Trophoblast cell (in vitro differentiated cells and primary cell): Measurements from ENCODE around the gene TMEM220.

Source experiments
- DNase-seq, 2 donors: peaks; one replicate each; pipeline ENCODE4 v3.0.0-alpha.2; 2016
- H2AFZ ChIP-seq: 2 replicates; pipeline ENCODE4 v1.6.1; 2013; ENCODE audit warnings: low read length, moderate library complexity, mild to moderate bottlenecking; ENCODE audit not compliant: insufficient read depth, poor library complexity
- H2AK5ac ChIP-seq: 2 replicates; pipeline ENCODE4 v1.6.1; 2013; ENCODE audit warnings: mild to moderate bottlenecking, low read length
- H2BK120ac ChIP-seq: 2 replicates; pipeline ENCODE4 v1.6.1; 2013; ENCODE audit warnings: low read length, mild to moderate bottlenecking, moderate library complexity; ENCODE audit not compliant: insufficient read depth, poor library complexity
- H2BK12ac ChIP-seq: 2 replicates; pipeline ENCODE4 v1.6.1; 2013; ENCODE audit warnings: mild to moderate bottlenecking, low read length, moderate library complexity
- H2BK5ac ChIP-seq: 2 replicates; pipeline ENCODE4 v1.6.1; 2013; ENCODE audit warnings: low read length, low read depth, moderate library complexity, mild to moderate bottlenecking; ENCODE audit not compliant: poor library complexity
- H3K14ac ChIP-seq: 2 replicates; pipeline ENCODE4 v1.6.1; 2013; ENCODE audit warnings: mild to moderate bottlenecking, low read length
- H3K18ac ChIP-seq: 2 replicates; pipeline ENCODE4 v1.6.1; 2013; ENCODE audit warnings: mild to moderate bottlenecking, low read length
- H3K23ac ChIP-seq: 2 replicates; pipeline ENCODE4 v1.6.1; 2013; ENCODE audit warnings: low read length
- H3K27ac ChIP-seq: 2 replicates; pipeline ENCODE4 v1.5.1; 2013; ENCODE audit warnings: low read depth, mild to moderate bottlenecking, inconsistent platforms, low read length, moderate library complexity
- H3K27me3 ChIP-seq: 2 replicates; pipeline ENCODE4 v1.6.1; 2013; ENCODE audit warnings: inconsistent platforms, mild to moderate bottlenecking, low read length, moderate library complexity; ENCODE audit not compliant: insufficient read depth
- H3K36me3 ChIP-seq, 2 experiments: 1 replicate in 1 of 2; 2 replicates in 1 of 2; pipeline ENCODE4 v1.6.1; 2013; ENCODE audit warnings: low read length in 2 of 2, mild to moderate bottlenecking in 2 of 2, moderate library complexity in 1 of 2; ENCODE audit not compliant: insufficient read depth in 2 of 2, control insufficient read depth in 1 of 2
- H3K4ac ChIP-seq: 2 replicates; pipeline ENCODE4 v1.6.1; 2013; ENCODE audit warnings: low read depth, mild to moderate bottlenecking, low read length, moderate library complexity
- H3K4me1 ChIP-seq, 2 experiments: 1 replicate in 1 of 2; 2 replicates in 1 of 2; pipeline ENCODE4 v1.6.1; 2013; ENCODE audit warnings: low read length in 2 of 2, mild to moderate bottlenecking in 2 of 2, moderate library complexity in 1 of 2; ENCODE audit not compliant: insufficient read depth in 2 of 2, control insufficient read depth in 1 of 2
- H3K4me2 ChIP-seq: 2 replicates; pipeline ENCODE4 v1.6.1; 2013; ENCODE audit warnings: inconsistent platforms, mild to moderate bottlenecking, low read length, moderate library complexity
- H3K4me3 ChIP-seq: 2 replicates; pipeline ENCODE4 v1.5.1; 2013; ENCODE audit warnings: mild to moderate bottlenecking, low read depth, low read length, inconsistent platforms
- H3K79me1 ChIP-seq: one replicate; pipeline ENCODE4 v1.6.1; 2013; ENCODE audit warnings: low read length
- H3K79me2 ChIP-seq: 2 replicates; pipeline ENCODE4 v1.6.1; 2013; ENCODE audit warnings: low read length, mild to moderate bottlenecking; ENCODE audit not compliant: control insufficient read depth, insufficient read depth, poor library complexity
- H3K9ac ChIP-seq: 2 replicates; pipeline ENCODE4 v1.6.1; 2013; ENCODE audit warnings: mild to moderate bottlenecking, low read length
- H3K9me3 ChIP-seq: 2 replicates; pipeline ENCODE4 v1.6.1; 2013; ENCODE audit warnings: low read depth, mild to moderate bottlenecking, control low read depth, inconsistent platforms, low read length; ENCODE audit not compliant: insufficient read depth
- H4K12ac ChIP-seq: 2 replicates; pipeline ENCODE4 v1.6.1; 2013; ENCODE audit warnings: low read depth, mild to moderate bottlenecking, low read length, moderate library complexity
- H4K8ac ChIP-seq: 2 replicates; pipeline ENCODE4 v1.6.1; 2013; ENCODE audit warnings: low read depth, mild to moderate bottlenecking, low read length, moderate library complexity
- H4K91ac ChIP-seq: one replicate; pipeline ENCODE4 v1.6.1; 2013; ENCODE audit warnings: low read depth, mild to moderate bottlenecking, low read length, moderate library complexity
- WGBS: extraction: QIAGEN DNeasy Blood & Tissue Kit; methylation state at CpG from one replicate; pipeline ENCODE4 v1.1.7; 2013; ENCODE audit warnings: missing lambda C conversion rate; ENCODE audit not compliant: insufficient read length, insufficient coverage; ENCODE audit errors: extremely low coverage; 5-methylcytosine and 5-hydroxymethylcytosine counted together

The TMEM220 gene

DNA sequence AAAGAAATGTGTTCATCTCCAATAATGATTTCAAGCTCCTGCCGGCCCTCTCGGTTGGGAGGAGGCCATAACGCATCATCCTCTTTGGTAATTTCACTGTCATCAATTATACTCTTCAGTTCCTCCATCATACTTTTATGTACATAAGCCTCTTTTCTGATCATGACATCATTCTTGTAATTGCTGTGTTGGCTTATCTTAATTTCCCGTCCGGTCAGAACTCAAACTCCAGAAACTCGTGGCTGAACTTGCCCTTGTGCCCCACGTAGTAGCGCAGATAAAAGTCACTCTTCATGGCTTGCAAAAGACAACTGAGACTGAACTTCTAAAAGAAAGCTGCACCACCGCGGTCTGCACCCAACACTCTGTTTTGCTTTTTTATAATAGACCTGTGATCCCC is 13.6 kb downstream of the TMEM220 start:
- no peak overlapping the region for H2BK5ac ChIP-seq
- H2AK5ac ChIP-seq = no peak overlapping the region
- no peak overlapping the region for H3K4ac ChIP-seq
- H3K4me1 ChIP-seq = no peaks in the 10 kb centered on the region
- no peaks in the 10 kb centered on the region for H3K79me2 ChIP-seq
- H3K14ac ChIP-seq = no peak overlapping the region
- no peak overlapping the region for H4K91ac ChIP-seq
- no peaks in the 10 kb centered on the region for H3K27me3 ChIP-seq
- H3K9me3 ChIP-seq = no peaks in the 10 kb centered on the region
- H3K4me2 ChIP-seq = no peak overlapping the region
- no peak overlapping the region for H2BK120ac ChIP-seq
- no peaks in the 10 kb centered on the region for H3K79me1 ChIP-seq
- no peak overlapping the region for H3K23ac ChIP-seq
- no peak overlapping the region for H3K18ac ChIP-seq
- peaks cover 3 to 5% of the 10 kb centered on the region in 2 experiments for H3K36me3 ChIP-seq
- no peak overlapping the region for H2AFZ ChIP-seq
- H4K8ac ChIP-seq = no peak overlapping the region
- H3K4me3 ChIP-seq = no peak overlapping the region
- no peak overlapping the region for H2BK12ac ChIP-seq
- no peak overlapping the region for H3K27ac ChIP-seq
- no CpG with 5 or more reads among the region's 10 CpGs for WGBS
- no peak overlapping the region for H3K9ac ChIP-seq
- no peak overlapping the region for H4K12ac ChIP-seq
- no peak for DNase-seq

DNA sequence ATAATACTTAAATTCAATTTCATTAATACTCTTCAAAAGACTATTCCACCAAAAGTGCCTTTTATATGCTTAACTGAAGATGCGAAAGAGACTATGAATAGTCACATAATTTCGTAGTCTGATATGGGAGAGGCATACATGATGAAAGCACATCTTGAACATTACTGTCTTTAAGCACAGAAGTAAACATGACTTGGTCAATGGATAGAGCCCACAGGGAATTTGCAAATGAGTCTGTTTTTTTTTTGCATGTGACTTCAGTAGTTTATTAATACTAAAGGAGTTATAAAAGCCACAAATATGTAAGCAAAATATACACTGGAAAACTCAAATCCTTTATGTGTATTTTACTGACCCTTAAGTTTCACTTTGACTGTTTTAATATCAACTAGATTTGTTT is 16.5 kb downstream of the TMEM220 start:
- no peak overlapping the region for H3K23ac ChIP-seq
- peaks cover 8 to 9% of the 10 kb centered on the region in 2 experiments for H3K36me3 ChIP-seq
- no peaks in the 10 kb centered on the region for H3K79me1 ChIP-seq
- DNase-seq = no peak
- no peak overlapping the region for H2AK5ac ChIP-seq
- H3K14ac ChIP-seq = no peak overlapping the region
- no peak overlapping the region for H3K27ac ChIP-seq
- H4K12ac ChIP-seq = no peak overlapping the region
- no peak overlapping the region for H4K8ac ChIP-seq
- no peak overlapping the region for H2BK5ac ChIP-seq
- no peak overlapping the region for H2BK120ac ChIP-seq
- no peak overlapping the region for H2BK12ac ChIP-seq
- H3K4me1 ChIP-seq = no peaks in the 10 kb centered on the region
- no peak overlapping the region for H2AFZ ChIP-seq
- no peak overlapping the region for H3K4ac ChIP-seq
- WGBS = no CpG with 5 or more reads among the region's 2 CpGs
- no peaks in the 10 kb centered on the region for H3K79me2 ChIP-seq
- no peak overlapping the region for H3K9ac ChIP-seq
- H3K4me2 ChIP-seq = no peak overlapping the region
- H3K4me3 ChIP-seq = no peak overlapping the region
- no peaks in the 10 kb centered on the region for H3K9me3 ChIP-seq
- H3K27me3 ChIP-seq = no peaks in the 10 kb centered on the region
- H4K91ac ChIP-seq = no peak overlapping the region
- no peak overlapping the region for H3K18ac ChIP-seq

DNA sequence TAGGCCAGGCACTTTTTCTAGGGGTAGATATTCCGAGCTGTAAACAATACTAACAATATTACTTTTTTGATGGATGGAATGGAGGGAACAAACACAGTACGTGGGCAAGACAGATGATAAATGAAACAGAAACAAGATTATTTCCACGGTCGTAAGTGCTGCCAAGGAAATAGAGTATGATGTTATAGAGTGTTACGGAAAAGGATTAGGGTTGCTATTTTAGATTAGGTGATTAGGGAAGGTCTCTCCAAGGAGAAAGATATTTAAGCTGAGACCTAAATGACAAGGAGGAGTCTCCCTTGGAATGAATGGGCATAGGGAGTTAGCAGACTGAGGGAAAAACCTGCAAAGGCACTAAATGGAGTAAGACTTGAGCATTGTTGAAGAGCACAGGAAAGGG is 24.1 kb downstream of the TMEM220 start:
- Histone ChIP-seq H3K27ac (no peak overlapping the region), H4K12ac (no peak overlapping the region), H3K4ac (no peak overlapping the region), H4K8ac (no peak overlapping the region), H3K79me2 (no peaks in the 10 kb centered on the region), H3K4me1 (no peaks in the 10 kb centered on the region), H3K9me3 (no peaks in the 10 kb centered on the region), H2AFZ (no peak overlapping the region), H4K91ac (no peak overlapping the region), H3K18ac (no peak overlapping the region), H3K14ac (no peak overlapping the region), H3K79me1 (no peaks in the 10 kb centered on the region), H3K9ac (no peak overlapping the region), H3K27me3 (no peaks in the 10 kb centered on the region), H3K4me2 (no peak overlapping the region), H3K4me3 (no peak overlapping the region), H3K23ac (no peak overlapping the region), H2BK5ac (no peak overlapping the region), H2BK12ac (no peak overlapping the region), H3K36me3 (peaks cover 10 to 11% of the 10 kb centered on the region in 2 experiments), H2BK120ac (no peak overlapping the region), H2AK5ac (no peak overlapping the region)
- 100% methylated on average over 1 of the region's 5 CpGs for WGBS
- DNase-seq = no peak

DNA sequence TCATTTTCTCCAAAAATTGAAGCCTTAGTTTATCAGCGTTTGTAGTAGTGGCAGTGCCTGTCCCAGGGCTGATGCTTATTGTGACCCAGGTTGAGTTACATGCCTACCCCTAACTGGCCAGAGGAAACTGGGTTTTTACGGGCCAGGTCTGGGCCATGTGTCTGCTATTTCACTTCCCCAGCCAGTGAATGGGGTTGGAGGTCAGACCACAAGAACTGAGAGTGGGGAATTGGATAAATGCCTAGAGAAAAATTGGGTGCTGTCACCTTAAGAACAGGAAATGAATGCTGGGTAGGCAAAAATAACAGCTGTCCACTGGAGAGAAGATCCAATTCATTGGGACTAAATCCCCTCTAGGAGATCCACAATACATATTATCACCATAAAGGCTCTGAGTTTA is 27.2 kb downstream of the TMEM220 start:
- no peak overlapping the region for H3K23ac ChIP-seq
- DNase-seq = no peak
- H2BK5ac ChIP-seq = no peak overlapping the region
- no peak overlapping the region for H3K9ac ChIP-seq
- no peak overlapping the region for H3K4ac ChIP-seq
- H3K27ac ChIP-seq = no peak overlapping the region
- H3K4me1 ChIP-seq = no peaks in the 10 kb centered on the region
- no peak overlapping the region for H2AFZ ChIP-seq
- WGBS = no CpG with 5 or more reads among the region's 2 CpGs
- no peak overlapping the region for H3K18ac ChIP-seq
- no peak overlapping the region for H3K4me3 ChIP-seq
- H2BK120ac ChIP-seq = no peak overlapping the region
- H3K4me2 ChIP-seq = no peak overlapping the region
- H2BK12ac ChIP-seq = no peak overlapping the region
- H4K91ac ChIP-seq = no peak overlapping the region
- H3K27me3 ChIP-seq = no peaks in the 10 kb centered on the region
- H3K79me1 ChIP-seq = peaks cover 2% of the 10 kb centered on the region
- peaks cover 2% of the 10 kb centered on the region for H3K79me2 ChIP-seq
- no peak overlapping the region for H2AK5ac ChIP-seq
- H3K36me3 ChIP-seq = peaks cover 4% of the 10 kb centered on the region in 2 experiments
- no peak overlapping the region for H3K14ac ChIP-seq
- no peak overlapping the region for H4K8ac ChIP-seq
- no peaks in the 10 kb centered on the region for H3K9me3 ChIP-seq
- no peak overlapping the region for H4K12ac ChIP-seq
